Activated naive CD4-positive, alpha-beta T cell treated with anti-CD3 and anti-CD28 coated beads for 36 hours (primary cell): ENCODE results near the gene LRRC73. TPM values are rescaled to one million over a fixed set of nuclear protein-coding genes. Genes with fewer than 3 reads are reported as not detected.

Source experiments
- CTCF ChIA-PET: fragments of 350-600 bp; sonication (Branson Sonifier 250); formaldehyde crosslinking; loops from one replicate; lab custom pipeline; 2021; ENCODE audit warnings: antibody characterized with exemption; lab: Charles Lee
- DNase-seq: peaks from one replicate; pipeline ENCODE4 v3.0.0-alpha.2; 2020
- H3K27ac Mint-ChIP-seq: one replicate; pipeline ENCODE4 v1.8.0; 2021; ENCODE audit warnings: mild to moderate bottlenecking, mixed read lengths
- H3K27me3 Mint-ChIP-seq: one replicate; pipeline ENCODE4 v1.8.0; 2021; ENCODE audit warnings: low read depth, mixed read lengths
- H3K36me3 Mint-ChIP-seq: one replicate; pipeline ENCODE4 v1.8.0; 2021; ENCODE audit warnings: low read depth, mixed read lengths
- H3K4me1 Mint-ChIP-seq: one replicate; pipeline ENCODE4 v1.8.0; 2021; ENCODE audit warnings: low read depth, mixed read lengths
- H3K4me3 Mint-ChIP-seq: one replicate; pipeline ENCODE4 v1.8.0; 2021; ENCODE audit warnings: mild to moderate bottlenecking, moderate library complexity, mixed read lengths
- H3K9me3 Mint-ChIP-seq: one replicate; pipeline ENCODE4 v1.8.0; 2021; ENCODE audit warnings: mixed read lengths
- intact Hi-C: fragments of 100-400 bp; cut with micrococcal nuclease; formaldehyde crosslinking; loops from one replicate; pipeline ENCODE4 v1.15.1; 2023
- total RNA-seq, 2 experiments: library from RNA; stranded (reverse); gene quantifications; one replicate each; pipeline ENCODE4 v1.2.3, GENCODE V29; 2021

The LRRC73 gene
- total RNA-seq, 2 experiments from 2014 or later = 0.10 to 0.17 TPM

DNA sequence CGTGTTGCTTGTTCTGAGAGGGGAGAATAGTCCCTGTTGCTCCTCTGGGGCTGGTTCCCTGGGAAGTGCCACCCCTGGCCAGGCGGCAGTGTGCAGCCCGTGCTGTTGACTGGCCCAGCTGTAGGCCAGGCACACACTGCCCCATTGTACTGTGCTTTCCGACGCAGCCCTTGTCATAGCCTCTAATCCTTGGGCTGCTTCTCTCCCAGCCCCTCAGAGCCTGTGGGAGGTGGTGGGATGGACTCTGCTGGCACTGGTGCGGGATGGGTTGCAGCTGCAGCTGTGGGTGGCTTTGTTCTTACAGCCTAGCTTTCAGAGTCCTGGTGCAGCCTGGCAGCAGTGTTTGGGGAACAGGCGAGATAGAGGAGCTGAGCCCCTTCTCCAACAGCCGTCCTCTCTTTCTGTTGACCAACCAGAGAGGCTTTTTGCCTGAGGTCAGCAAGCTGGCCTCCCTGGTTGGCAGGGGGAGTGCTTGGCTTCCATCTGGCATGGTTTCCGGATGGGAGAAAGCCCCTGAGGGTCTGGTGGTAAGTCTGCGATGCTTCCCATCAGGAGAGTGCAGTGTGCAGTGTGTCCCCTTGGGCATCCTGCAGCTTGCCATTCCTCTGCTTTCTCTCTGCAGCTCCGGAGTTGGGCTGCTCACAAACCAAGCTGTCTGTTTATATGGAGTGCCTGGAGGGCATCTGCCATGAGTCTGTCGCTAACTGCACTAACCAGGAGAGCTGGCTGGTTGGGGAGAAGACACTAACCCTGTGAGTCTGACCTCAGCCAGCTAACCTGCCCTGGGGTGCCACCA, 20.7 kb downstream of the LRRC73 start:
- H3K4me3 Mint-ChIP-seq = no peak overlapping the region
- H3K9me3 Mint-ChIP-seq = no peaks in the 10 kb centered on the region
- H3K27me3 Mint-ChIP-seq = no peaks in the 10 kb centered on the region
- CTCF ChIA-PET = interaction anchor here (0.6 to 1.6 kb wide), 2 partner anchors 17 to 223 kb away, joined by 3 to 4 read pairs; no protein-coding TSS in a partner anchor
- no peak for DNase-seq
- H3K36me3 Mint-ChIP-seq = peaks cover 6% of the 10 kb centered on the region
- H3K4me1 Mint-ChIP-seq = peaks cover 11% of the 10 kb centered on the region
- no peak overlapping the region for H3K27ac Mint-ChIP-seq
- intact Hi-C loops = no loop called here

DNA sequence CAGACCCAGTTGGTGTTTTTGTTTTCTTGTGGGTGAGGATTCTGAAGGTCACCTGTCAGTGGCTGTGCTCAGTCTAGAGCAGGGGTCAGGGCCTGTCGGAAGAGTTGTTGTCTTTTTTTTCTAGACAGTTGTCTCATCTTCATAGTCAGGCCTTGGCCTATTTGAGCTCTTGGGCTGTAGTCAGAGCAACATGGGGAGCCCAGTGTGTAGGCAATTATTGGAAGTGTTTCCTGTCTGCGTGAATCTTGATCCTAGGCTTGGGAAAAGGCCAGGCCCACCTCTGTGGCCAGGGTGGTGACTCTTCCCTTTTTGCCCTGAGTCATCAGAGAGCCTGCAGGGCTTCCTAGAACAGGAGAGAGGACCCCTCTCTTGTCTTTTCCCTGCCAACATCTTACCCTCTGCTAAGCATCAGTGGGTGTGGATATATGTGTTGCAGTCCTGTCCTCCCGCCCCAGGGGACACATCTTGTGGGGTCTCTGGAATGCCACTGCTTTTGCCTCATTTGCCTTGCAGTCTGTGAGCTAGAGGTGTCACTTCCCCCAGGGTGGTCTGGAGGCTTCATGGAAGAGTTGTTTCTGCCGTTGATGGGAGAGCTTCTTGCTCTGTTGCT, 21.4 kb downstream of the LRRC73 start:
- no peak for DNase-seq
- Mint-ChIP-seq H3K4me1 (peaks cover 6% of the 10 kb centered on the region), H3K36me3 (peaks cover 6% of the 10 kb centered on the region), H3K27ac (no peak overlapping the region), H3K27me3 (no peaks in the 10 kb centered on the region), H3K9me3 (no peaks in the 10 kb centered on the region), H3K4me3 (no peak overlapping the region)
- CTCF ChIA-PET = interaction anchor here (0.6 kb wide), 1 partner anchor 222 kb away, joined by 4 read pairs; no protein-coding TSS in a partner anchor
- intact Hi-C loops = no loop called here

DNA sequence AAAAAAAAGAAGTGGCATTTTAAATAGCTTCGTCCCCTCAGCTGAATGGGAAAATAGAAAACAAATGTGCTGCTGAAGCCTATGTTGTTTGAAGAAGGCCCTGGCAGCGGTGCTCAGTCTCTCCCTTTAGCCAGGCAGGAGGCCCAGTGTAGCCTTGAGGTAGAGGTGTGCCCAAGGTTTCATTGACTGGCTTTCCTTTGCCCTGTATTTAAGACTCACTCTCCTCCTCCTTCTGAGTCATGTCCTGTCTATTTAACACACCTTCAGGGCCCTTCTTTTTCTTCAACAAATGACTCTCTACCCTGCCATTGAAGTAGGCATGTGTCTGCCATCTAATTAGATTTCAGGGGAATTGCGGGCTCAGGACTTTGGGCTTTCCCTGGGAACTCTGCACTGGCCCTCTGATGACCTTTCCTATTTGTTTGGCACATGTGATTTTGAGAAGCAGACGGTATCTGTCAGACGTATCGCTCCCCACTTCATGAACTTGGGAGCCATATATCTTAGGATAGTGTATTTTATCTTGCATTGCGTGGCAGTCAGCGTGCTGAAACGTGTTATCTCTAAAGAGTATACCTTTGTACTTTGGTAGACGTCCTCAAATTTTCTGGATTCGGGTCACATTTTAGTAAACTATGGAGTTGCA, 28.4 kb downstream of the LRRC73 start:
- Mint-ChIP-seq H3K4me3 (no peak overlapping the region), H3K27me3 (no peaks in the 10 kb centered on the region), H3K9me3 (no peaks in the 10 kb centered on the region), H3K27ac (no peak overlapping the region), H3K4me1 (peaks cover 48% of the 10 kb centered on the region), H3K36me3 (no peaks in the 10 kb centered on the region)
- no peak for DNase-seq
- intact Hi-C loops = no loop called here
- CTCF ChIA-PET = no interaction called here

DNA sequence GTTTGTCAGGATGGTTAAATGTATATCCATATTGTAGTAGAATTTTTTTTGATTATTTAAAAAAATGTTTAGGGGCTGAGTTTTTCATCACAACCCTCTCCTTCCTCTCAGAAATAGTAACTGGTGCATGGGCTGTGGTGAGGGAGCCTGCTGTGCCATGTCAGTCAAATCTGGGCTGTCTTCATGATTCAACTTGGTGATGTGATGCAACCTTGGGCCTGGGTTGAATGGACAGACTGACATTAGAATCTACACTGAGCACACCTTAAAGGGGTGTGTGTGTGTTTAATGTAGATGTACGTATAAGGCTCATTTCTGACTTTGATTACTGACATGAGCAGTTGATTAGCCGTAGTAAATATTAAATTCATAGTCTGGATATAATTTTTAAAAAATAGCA, 29.1 kb downstream of the LRRC73 start:
- CTCF ChIA-PET = no interaction called here

DNA sequence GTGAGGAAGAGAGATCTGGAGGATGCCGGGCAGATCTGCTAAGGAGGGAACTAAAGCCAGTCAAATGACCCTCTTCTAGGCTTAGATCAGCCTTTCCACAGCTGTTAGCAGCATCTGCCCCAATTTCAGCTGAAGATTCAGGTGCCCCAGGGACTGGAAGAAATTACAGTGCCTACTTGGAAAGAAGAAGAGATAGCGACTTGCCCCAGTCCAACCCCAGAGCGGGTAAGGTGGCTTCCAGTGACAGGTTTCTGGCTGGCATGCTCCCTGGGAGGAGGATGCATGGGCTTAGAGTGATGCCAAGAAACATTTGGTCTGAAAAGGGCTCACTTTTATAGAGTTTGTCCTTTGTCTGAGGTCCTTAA, 32.2 kb downstream of the LRRC73 start:
- peak; percentile 11 for DNase-seq

More for the DNA sequence above, 29.1 kb downstream of the LRRC73 start:
- H3K27me3 Mint-ChIP-seq = no peaks in the 10 kb centered on the region
- H3K27ac Mint-ChIP-seq = no peak overlapping the region
- H3K4me1 Mint-ChIP-seq = peaks cover 51% of the 10 kb centered on the region
- H3K36me3 Mint-ChIP-seq = no peaks in the 10 kb centered on the region
- no peaks in the 10 kb centered on the region for H3K9me3 Mint-ChIP-seq
- DNase-seq = peak; percentile 37
- no peak overlapping the region for H3K4me3 Mint-ChIP-seq
- intact Hi-C loops = no loop called here

DNA sequence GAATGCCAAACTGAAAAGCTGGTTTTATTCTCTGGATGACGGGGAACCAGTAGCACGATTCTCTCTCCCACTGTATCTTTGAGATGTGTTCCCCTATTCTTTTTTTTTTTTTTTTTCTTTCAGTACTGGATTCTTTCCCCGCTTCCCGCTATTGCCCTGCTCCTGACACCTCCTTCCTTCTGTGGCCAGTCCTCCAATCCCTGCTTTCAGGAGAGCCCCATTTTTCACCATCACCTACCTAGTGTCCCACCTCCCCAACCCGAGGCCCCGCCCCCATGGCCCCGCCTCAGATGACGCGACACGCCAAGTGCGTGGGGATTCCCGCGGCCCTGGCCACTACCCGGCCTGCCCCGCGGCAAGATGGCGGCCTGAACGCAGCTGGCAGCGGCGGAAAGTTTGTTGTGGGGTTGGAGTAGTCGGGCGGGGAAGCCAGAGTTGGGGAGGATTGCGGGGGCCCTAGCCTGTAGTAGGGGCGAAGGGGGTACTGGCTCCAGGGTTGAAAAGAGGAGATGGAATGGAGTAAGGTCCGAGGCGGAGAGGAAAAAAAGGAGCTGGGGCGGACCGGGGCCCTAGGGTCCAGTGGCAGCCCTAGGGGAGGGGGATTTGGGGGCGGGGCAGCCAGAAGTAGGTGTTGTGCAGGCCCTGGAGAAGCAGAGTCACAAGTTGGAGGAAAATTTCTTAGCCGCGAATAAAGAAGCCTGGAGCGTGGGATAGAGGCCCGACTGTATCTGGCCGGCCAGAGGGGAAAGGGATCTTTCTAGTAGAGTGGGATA, 32.7 kb downstream of the LRRC73 start, which contains the start of gene TJAP1:
Gene TJAP1 (plus strand): TSS at position 336 of the 773 bp plus-strand sequence. CDS start 21,432 bp downstream, outside the sequence.
- CTCF ChIA-PET = interaction anchor here (1.3 kb wide), 1 partner anchor 29 kb away, joined by 3 read pairs; no protein-coding TSS in a partner anchor
- peak; percentile 98 for DNase-seq
- intact Hi-C loops = loop anchor here (1.0 to 2.0 kb wide), 5 partner anchors 22 to 307 kb away; partner anchors contain the start of genes ABCC10, DLK2, SRF and YIPF3
- H3K27ac Mint-ChIP-seq = peak within 1 kb of the TSS; percentile 67
- no peaks in the 10 kb centered on the region for H3K36me3 Mint-ChIP-seq
- peaks cover 45% of the 10 kb centered on the region for H3K4me1 Mint-ChIP-seq
- no peaks in the 10 kb centered on the region for H3K9me3 Mint-ChIP-seq
- H3K4me3 Mint-ChIP-seq = peak within 1 kb of the TSS; percentile 87
- no peaks in the 10 kb centered on the region for H3K27me3 Mint-ChIP-seq

More for the DNA sequence above, 32.2 kb downstream of the LRRC73 start:
- peaks cover 47% of the 10 kb centered on the region for H3K4me1 Mint-ChIP-seq
- H3K27me3 Mint-ChIP-seq = no peaks in the 10 kb centered on the region
- peak overlapping the region; percentile 87 for H3K4me3 Mint-ChIP-seq
- intact Hi-C loops = no loop called here
- H3K27ac Mint-ChIP-seq = peak overlapping the region; percentile 67
- H3K36me3 Mint-ChIP-seq = no peaks in the 10 kb centered on the region
- CTCF ChIA-PET = interaction anchor here (1.3 kb wide), 1 partner anchor 29 kb away, joined by 3 read pairs; no protein-coding TSS in a partner anchor
- no peaks in the 10 kb centered on the region for H3K9me3 Mint-ChIP-seq

DNA sequence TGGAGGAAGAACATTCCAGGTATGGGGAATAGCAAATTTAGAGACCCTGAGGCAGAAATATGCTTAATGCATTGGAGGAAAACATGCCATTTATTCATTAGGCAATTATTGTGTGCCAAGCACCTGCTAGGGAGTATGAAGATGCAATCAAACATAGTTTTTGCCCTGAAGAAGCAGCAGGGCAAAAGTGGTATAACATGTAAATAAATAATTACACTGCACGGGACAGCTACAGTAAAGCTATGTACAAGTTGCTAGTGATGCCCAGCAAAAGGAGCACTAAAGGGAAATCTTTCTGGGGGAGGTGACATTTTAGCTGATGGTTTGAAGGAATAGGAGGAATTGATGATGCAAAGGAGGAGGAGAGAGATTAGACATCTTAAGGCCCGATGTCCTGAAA, 33.4 kb downstream of the LRRC73 start:
- Mint-ChIP-seq H3K4me1 (peaks cover 38% of the 10 kb centered on the region), H3K27ac (peak overlapping the region; percentile 67), H3K36me3 (no peaks in the 10 kb centered on the region), H3K27me3 (no peaks in the 10 kb centered on the region), H3K9me3 (no peaks in the 10 kb centered on the region), H3K4me3 (peak overlapping the region; percentile 87)
- intact Hi-C loops = loop anchor here (1.0 to 2.0 kb wide), 5 partner anchors 21 to 306 kb away; partner anchors contain the start of genes ABCC10, DLK2, SRF and YIPF3
- CTCF ChIA-PET = no interaction called here
- DNase-seq = no peak

DNA sequence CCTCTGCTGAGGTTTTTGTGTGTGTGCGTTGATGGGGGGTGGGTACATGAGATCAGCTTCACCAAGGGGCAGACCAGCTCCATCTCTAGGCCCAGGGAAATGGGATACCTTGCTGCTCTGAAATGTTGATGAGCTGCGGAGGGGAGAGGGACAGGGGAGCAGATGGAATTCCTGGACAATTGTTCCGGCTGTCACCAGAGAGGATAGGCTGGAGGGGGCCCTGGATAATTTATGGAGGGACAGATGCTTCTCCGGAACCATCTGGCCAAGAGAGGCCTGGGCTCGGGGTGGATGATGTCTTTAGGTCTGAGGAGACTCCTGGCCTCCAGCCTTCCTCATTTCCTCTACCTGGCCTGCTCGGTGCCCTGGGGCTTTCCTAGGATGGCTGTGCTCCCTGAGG, 34.6 kb downstream of the LRRC73 start:
- Mint-ChIP-seq H3K27ac (no peak overlapping the region), H3K27me3 (no peaks in the 10 kb centered on the region), H3K9me3 (no peaks in the 10 kb centered on the region), H3K4me3 (no peak overlapping the region), H3K4me1 (peaks cover 32% of the 10 kb centered on the region), H3K36me3 (no peaks in the 10 kb centered on the region)
- DNase-seq = no peak
- intact Hi-C loops = no loop called here
- CTCF ChIA-PET = interaction anchor here (1.2 kb wide), 1 partner anchor 30 kb away, joined by 5 read pairs; no protein-coding TSS in a partner anchor

DNA sequence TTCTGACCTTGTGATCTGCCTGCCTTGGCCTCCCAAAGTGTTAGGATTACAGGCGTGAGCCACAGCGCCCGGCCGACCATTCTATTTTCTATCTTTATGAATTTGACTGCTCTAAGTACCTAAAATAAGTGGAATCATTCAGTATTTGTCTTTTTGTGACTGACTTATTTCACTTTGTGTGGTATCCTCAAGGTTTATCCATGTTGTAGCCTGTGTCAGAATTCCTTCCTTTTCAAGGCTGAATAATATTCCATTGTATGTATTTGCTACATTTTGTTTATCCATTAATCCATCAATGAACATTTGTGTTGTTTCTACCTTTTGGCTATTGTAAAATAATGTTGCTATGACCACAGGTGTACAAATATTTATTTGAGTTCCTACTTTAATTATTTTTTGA, 37.6 kb downstream of the LRRC73 start:
- no peaks in the 10 kb centered on the region for H3K27me3 Mint-ChIP-seq
- no peaks in the 10 kb centered on the region for H3K9me3 Mint-ChIP-seq
- no peak overlapping the region for H3K4me3 Mint-ChIP-seq
- H3K36me3 Mint-ChIP-seq = no peaks in the 10 kb centered on the region
- no peak for DNase-seq
- no peak overlapping the region for H3K27ac Mint-ChIP-seq
- intact Hi-C loops = no loop called here
- peaks cover 10% of the 10 kb centered on the region for H3K4me1 Mint-ChIP-seq
- CTCF ChIA-PET = interaction anchor here (0.6 kb wide), 2 partner anchors 17 to 23 kb away, joined by 3 to 4 read pairs; partner anchors contain the start of gene DLK2

DNA sequence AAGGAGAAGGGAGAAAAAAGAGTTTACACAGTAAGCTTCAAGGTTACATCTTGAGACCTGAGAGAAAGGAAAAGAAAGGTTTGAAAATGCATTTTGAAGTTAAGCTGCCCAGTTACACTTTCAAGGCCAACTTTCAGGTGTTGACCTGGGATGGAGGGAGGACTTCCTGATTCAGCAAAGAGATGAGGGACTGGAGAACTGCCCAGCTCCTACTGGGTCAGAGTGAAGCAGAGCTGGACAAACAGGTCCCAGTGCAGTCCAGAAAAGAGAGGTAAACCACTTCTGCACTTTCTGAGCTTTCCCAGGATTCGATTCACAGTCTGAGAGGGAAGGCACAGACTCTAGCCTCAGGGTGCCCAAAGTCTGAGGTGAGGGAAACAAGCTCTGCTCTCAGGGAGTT, 38.7 kb downstream of the LRRC73 start:
- no peaks in the 10 kb centered on the region for H3K36me3 Mint-ChIP-seq
- DNase-seq = no peak
- H3K4me1 Mint-ChIP-seq = no peaks in the 10 kb centered on the region
- H3K27ac Mint-ChIP-seq = no peak overlapping the region
- intact Hi-C loops = no loop called here
- no peaks in the 10 kb centered on the region for H3K9me3 Mint-ChIP-seq
- CTCF ChIA-PET = interaction anchor here (0.6 kb wide), 1 partner anchor 22 kb away, joined by 5 read pairs; no protein-coding TSS in a partner anchor
- no peak overlapping the region for H3K4me3 Mint-ChIP-seq
- no peaks in the 10 kb centered on the region for H3K27me3 Mint-ChIP-seq

DNA sequence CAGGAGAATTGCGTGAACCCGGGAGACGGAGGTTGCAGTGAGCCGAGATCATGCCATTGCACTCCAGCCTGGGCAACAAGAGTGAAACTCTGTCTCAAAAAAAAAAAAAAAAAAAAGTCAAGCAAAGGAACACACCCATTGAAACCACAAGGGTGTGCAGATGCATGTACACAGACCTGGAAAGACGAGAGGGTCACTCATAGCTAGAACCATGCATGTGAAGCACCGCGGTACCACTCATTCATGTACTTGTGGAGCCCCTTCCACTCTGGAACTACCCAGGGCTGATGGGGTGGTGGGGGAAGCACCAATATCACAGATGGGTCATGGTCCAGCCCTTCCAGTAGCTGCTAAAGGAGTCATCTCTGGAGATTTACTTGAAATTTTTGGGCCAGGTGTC, 40.2 kb downstream of the LRRC73 start:
- H3K4me3 Mint-ChIP-seq = no peak overlapping the region
- peaks cover 2% of the 10 kb centered on the region for H3K27me3 Mint-ChIP-seq
- H3K27ac Mint-ChIP-seq = no peak overlapping the region
- no peaks in the 10 kb centered on the region for H3K36me3 Mint-ChIP-seq
- intact Hi-C loops = no loop called here
- no peaks in the 10 kb centered on the region for H3K4me1 Mint-ChIP-seq
- CTCF ChIA-PET = interaction anchor here (1.0 to 1.2 kb wide), 2 partner anchors 13 to 36 kb away, joined by 3 read pairs; no protein-coding TSS in a partner anchor
- no peak for DNase-seq
- no peaks in the 10 kb centered on the region for H3K9me3 Mint-ChIP-seq
